GM23338 (cell line): ENCODE measurements around the gene PITPNC1.

Experiments used
- CREB1 ChIP-seq: fragments of 250-450 bp; sonication (Bioruptor Pico); IDR thresholded peaks from 2 replicates; pipeline ENCODE4 v1.5.0; 2020; ENCODE audit warnings: low read depth, mild to moderate bottlenecking, moderate library complexity
- CTCF ChIP-seq, 2 experiments: fragments of 200-600 bp in 1 of 2; sonication (generic) in 1 of 2; conservative IDR thresholded peaks; 2 replicates each; pipeline versions ENCODE4 v1.5.1 to v1.6.1; 2016 to 2017; ENCODE audit warnings: antibody characterized with exemption in 2 of 2, low read depth in 2 of 2, mild to moderate bottlenecking in 2 of 2, moderate library complexity in 1 of 2
- ETS1 ChIP-seq: IDR thresholded peaks from 2 replicates; pipeline ENCODE4 v1.6.1; 2016; ENCODE audit warnings: antibody characterized with exemption
- EZH2 ChIP-seq: fragments of 200-600 bp; sonication (generic); IDR thresholded peaks from one replicate; pipeline ENCODE4 v1.8.0; 2017; ENCODE audit warnings: antibody characterized with exemption, mild to moderate bottlenecking, low read depth; ENCODE audit not compliant: unreplicated experiment
- EZH2phosphoT487 ChIP-seq: fragments of 200-600 bp; sonication (generic); IDR thresholded peaks from one replicate; pipeline ENCODE4 v1.8.1; 2018; ENCODE audit warnings: antibody characterized with exemption; ENCODE audit not compliant: unreplicated experiment
- JUNB ChIP-seq: IDR thresholded peaks from one replicate; pipeline ENCODE4 v1.6.1; 2016; ENCODE audit warnings: antibody characterized with exemption; ENCODE audit not compliant: unreplicated experiment
- NANOG ChIP-seq: IDR thresholded peaks from 2 replicates; pipeline ENCODE4 v1.6.1; 2016; ENCODE audit warnings: antibody characterized with exemption, borderline replicate concordance
- POLR2AphosphoS5 ChIP-seq: IDR thresholded peaks from 2 replicates; pipeline ENCODE4 v1.6.1; 2016; ENCODE audit warnings: antibody characterized with exemption, low read depth
- REST ChIP-seq: IDR thresholded peaks from one replicate; pipeline ENCODE4 v1.6.1; 2018; ENCODE audit warnings: antibody characterized with exemption; ENCODE audit not compliant: unreplicated experiment
- STAT1 ChIP-seq: IDR thresholded peaks from one replicate; pipeline ENCODE4 v1.6.1; 2016; ENCODE audit warnings: antibody characterized with exemption; ENCODE audit not compliant: unreplicated experiment
- ZNF114 ChIP-seq: fragments of 250-450 bp; sonication (Bioruptor Pico); IDR thresholded peaks from 2 replicates; pipeline ENCODE4 v1.5.0; 2020; ENCODE audit warnings: mild to moderate bottlenecking, moderate library complexity

GRCh38 chr17:67435122-67435521 lies 58.0 kb downstream of the PITPNC1 start:
- TF ChIP-seq CTCF (conservative IDR thresholded peaks at IDR 0.05; ENCODE audit: low read depth in 2 of 2): no peak
- no peak for TF ChIP-seq EZH2phosphoT487
- TF ChIP-seq ETS1: no peak
- no peak for TF ChIP-seq POLR2AphosphoS5
- no peak for TF ChIP-seq REST
- no peak for TF ChIP-seq EZH2
- TF ChIP-seq JUNB: no peak
- no peak for TF ChIP-seq CREB1 (CRISPR knock-in tag)
- TF ChIP-seq STAT1: no peak
- no peak for TF ChIP-seq ZNF114 (CRISPR knock-in tag)
- TF ChIP-seq NANOG: no peak
